HUES64 (cell line): Measurements from ENCODE around the gene MAP3K8.

Experiments used
- H3K27ac ChIP-seq: 2 replicates; pipeline ENCODE4 v1.7.0; 2013; ENCODE audit warnings: low read depth, low read length, inconsistent platforms
- H3K27me3 ChIP-seq: 2 replicates; pipeline ENCODE4 v1.6.1; 2013; ENCODE audit warnings: mild to moderate bottlenecking, low read length; ENCODE audit not compliant: insufficient read depth
- H3K36me3 ChIP-seq: 2 replicates; pipeline ENCODE4 v1.6.1; 2013; ENCODE audit warnings: mild to moderate bottlenecking, low read length; ENCODE audit not compliant: insufficient read depth
- H3K4me1 ChIP-seq: 2 replicates; pipeline ENCODE4 v1.6.1; 2013; ENCODE audit warnings: mild to moderate bottlenecking, low read length, moderate library complexity; ENCODE audit not compliant: insufficient read depth
- H3K4me3 ChIP-seq: 2 replicates; pipeline ENCODE4 v1.5.1; 2013; ENCODE audit warnings: mild to moderate bottlenecking, low read length, moderate library complexity
- H3K9ac ChIP-seq: 2 replicates; pipeline ENCODE4 v1.6.1; 2013; ENCODE audit warnings: mild to moderate bottlenecking, low read depth, low read length
- H3K9me3 ChIP-seq: 2 replicates; pipeline ENCODE4 v1.6.1; 2013; ENCODE audit warnings: low read depth, low read length; ENCODE audit not compliant: insufficient read depth
- WGBS: fragments of 150-250, 120-280 bp; methylation state at CpG from one replicate; pipeline ENCODE4 v1.1.7; 2013; ENCODE audit warnings: missing lambda C conversion rate; 5-methylcytosine and 5-hydroxymethylcytosine counted together

The MAP3K8 gene

DNA sequence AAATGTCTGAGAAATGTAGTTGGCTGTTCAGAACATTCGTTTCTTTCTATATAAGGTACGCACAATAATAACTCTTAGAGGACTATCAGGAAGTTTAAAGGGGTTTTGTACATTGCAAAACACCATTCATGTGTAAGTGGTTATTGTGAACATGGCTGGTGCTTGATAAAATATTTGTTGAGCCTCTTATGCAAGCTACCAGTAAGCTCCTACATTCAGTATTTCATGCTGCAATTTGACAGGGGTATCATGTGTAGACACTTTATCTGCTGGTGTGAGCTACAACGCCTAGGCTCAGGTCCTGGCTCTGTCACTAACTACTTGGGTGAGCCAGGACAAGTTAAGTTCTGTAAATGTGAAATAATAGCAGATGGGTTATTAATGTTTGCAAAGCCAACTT is 75.5 kb downstream of the MAP3K8 start:
- Histone ChIP-seq H3K4me3 (no peak overlapping the region), H3K27me3 (no peaks in the 10 kb centered on the region), H3K9ac (no peak overlapping the region), H3K4me1 (no peaks in the 10 kb centered on the region), H3K9me3 (no peaks in the 10 kb centered on the region), H3K36me3 (no peaks in the 10 kb centered on the region), H3K27ac (no peak overlapping the region)
- 92% methylated on average over 3 of the region's 3 CpGs for WGBS

DNA sequence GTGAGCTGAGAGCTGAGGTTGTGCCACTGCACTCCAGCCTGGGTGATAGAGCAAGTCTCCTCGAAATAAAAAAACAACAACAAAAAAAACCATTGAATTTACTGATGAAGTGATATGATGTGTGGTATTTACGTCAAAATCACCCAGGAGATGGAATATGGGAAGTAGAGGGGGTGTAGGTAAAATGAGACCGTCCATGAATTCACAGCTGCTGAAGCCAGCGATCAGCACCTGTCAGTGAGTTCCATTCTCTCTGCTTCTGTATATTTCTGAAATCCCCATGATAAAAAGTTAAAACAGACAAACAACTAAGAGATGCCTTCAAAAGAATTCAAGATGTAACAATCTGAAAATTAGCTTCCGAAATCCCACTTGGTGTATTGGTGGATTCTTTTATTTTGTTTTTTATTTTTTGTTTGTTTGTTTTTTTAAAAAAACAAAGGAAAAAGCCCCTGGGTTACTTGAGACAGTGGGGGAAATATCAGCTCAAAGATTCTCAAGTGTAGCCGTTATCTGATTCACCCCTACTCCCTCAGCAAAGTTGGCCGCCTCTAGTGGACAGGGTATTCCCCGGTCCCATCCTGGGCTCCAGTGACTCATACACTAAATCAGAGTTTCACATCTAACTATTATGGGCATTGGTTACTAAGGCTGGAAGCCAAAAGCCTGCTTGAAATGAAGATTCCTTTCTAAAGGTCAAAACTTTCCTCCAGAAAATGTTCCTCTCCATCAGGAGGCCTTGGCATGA is 76.4 kb downstream of the MAP3K8 start:
- Histone ChIP-seq H3K4me3 (no peak overlapping the region), H3K9me3 (no peaks in the 10 kb centered on the region), H3K4me1 (no peaks in the 10 kb centered on the region), H3K36me3 (no peaks in the 10 kb centered on the region), H3K27me3 (no peaks in the 10 kb centered on the region), H3K9ac (no peak overlapping the region), H3K27ac (no peak overlapping the region)
- 87% methylated on average over 7 of the region's 8 CpGs for WGBS

DNA sequence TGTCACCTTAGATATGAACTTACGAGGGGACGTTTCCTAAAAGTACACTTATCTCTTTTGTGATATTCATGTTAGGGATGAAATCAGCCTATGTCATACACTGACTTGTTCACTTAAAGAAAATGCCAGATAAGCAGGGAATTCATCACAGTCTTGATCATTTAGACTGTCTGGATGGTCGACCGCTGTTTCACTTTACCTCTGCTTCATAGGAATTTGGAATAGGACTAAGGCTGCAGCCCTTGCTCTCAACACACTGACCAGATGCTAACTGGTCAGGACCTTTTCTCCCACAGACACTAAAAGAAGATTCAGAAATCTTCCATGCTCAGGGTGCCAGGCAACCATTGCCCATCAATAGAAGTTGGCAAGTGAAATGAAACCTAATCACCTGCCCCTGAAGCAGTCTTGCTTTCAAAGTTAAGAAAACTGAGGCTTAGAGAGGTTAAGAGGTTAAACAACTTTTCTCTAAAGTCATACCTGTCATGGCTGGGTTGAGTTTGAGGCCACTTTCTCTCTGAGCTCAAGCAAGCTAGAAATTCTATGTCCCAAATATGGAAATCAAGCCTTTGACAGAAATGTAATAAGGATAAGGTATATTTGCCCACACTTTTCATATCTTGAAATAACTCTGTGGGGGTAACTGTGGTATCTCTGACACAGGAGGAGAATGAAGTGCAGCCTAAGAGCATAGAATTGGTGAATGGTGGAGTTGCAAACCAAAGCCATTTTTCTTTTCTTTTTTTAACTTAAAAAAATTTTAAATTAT is 77.1 kb downstream of the MAP3K8 start:
- Histone ChIP-seq H3K9ac (no peak overlapping the region), H3K36me3 (no peaks in the 10 kb centered on the region), H3K4me3 (no peak overlapping the region), H3K9me3 (no peaks in the 10 kb centered on the region), H3K27ac (no peak overlapping the region), H3K27me3 (no peaks in the 10 kb centered on the region), H3K4me1 (no peaks in the 10 kb centered on the region)
- 97% methylated on average over 4 of the region's 4 CpGs for WGBS
